Measurements from ENCODE around the gene SNRPA1.
"Not testable (repeated sequence)": the region's sequence is repeated elsewhere in the genome, so short reads cannot be mapped to it uniquely, and the experiment has no call there.

SNRPA1 gene

GRCh38 chr15:101295607-101296161, 636 bp upstream of the SNRPA1 start:
- DNase-seq (ENCODE audit: low read depth), result no peak

GRCh38 chr15:101293122-101293521, 1.9 kb downstream of the SNRPA1 start:
- DNase-seq (ENCODE audit: low read depth), result no peak

- DNase-seq (ENCODE audit: low read depth), result peak; percentile 70
These were observed 6.0 kb downstream of the SNRPA1 start for GRCh38 chr15:101288905-101289513.

DNA sequence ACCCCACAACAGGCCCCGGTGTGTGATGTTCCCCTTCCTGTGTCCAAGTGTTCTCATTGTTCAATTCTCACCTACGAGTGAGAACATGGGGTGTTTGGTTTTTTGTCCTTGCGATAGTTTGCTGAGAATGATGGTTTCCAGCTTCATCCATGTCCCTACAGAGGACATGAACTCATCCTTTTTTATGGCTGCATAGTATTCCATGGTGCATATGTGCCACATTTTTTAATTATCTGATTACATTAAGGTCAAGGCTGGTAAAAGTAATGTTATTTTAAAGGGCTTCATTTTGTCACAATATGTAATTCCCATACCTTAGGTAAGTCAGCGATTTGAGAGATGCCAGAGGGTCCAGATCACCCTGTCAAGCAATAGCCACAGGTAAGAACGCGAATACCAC, 7.7 kb downstream of the SNRPA1 start:
- DNase-seq (ENCODE audit: low read depth), result not testable (repeated sequence)

- no peak for DNase-seq (ENCODE audit: low read depth)
These were observed 8.5 kb downstream of the SNRPA1 start for GRCh38 chr15:101286471-101287114.

GRCh38 chr15:101283931-101284330, 11.1 kb downstream of the SNRPA1 start:
- no peak for DNase-seq (ENCODE audit: low read depth)

DNA sequence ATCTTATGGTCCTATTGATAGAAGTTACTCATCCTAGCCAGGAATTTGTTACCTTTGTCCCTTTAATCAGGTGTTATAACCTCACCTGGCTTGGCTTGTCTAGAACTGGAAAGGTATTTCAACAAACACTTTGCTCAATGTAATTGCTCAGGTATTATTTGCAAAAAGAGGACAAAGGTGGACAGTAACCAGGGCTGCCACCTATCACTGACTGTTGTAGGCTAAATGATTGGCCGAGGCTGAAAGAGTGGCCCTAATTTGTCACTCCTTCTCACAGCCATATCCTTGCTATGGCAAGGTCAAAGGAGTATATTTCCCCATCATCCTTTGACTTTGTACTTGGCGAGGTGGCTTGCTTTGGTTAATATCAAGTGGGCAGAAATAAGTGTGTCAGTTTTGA, 15.0 kb downstream of the SNRPA1 start:
- DNase-seq (ENCODE audit: low read depth), result no peak

DNA sequence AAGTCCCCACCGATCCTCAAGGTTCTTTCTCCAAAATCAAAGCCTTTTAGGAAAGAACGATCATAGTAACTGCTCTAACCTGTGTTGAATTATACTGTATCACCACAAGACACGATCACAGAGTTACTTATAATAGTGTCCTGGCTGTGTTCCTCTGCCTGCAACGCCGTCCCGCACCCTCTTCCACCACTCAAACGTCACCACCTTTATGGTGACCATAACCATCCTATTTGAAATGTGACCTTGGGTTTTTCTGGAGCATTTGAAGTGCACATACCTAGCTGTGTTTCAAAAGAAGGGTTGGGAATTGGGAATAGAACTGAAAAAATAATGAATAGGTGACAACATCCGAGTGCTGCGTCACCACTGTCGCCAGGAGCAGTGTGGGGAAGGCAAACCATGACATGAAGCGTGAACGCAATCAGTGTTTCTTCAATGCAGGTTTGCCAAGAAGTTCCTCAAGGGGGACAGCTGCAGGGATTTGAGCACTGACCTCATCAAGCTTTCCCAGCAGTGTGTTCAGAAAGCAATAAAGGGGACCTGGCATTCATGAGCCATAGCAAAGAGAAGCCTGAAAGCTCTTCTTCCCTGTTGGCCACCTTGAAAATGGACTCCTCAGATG, 17.0 kb downstream of the SNRPA1 start:
- no peak for DNase-seq (ENCODE audit: low read depth)

- DNase-seq (ENCODE audit: low read depth), result peak; percentile 91
These were observed 17.8 kb downstream of the SNRPA1 start, which contains the start of gene SELENOS for GRCh38 chr15:101277038-101277822. Gene SELENOS (minus strand): TSS chr15:101277485. CDS start chr15:101277417, 68 bp downstream.

GRCh38 chr15:101276501-101277037, 18.5 kb downstream of the SNRPA1 start:
- DNase-seq (ENCODE audit: low read depth), result peak; percentile 67

GRCh38 chr15:101275018-101275417, 20.0 kb downstream of the SNRPA1 start:
- no peak for DNase-seq (ENCODE audit: low read depth)

DNA sequence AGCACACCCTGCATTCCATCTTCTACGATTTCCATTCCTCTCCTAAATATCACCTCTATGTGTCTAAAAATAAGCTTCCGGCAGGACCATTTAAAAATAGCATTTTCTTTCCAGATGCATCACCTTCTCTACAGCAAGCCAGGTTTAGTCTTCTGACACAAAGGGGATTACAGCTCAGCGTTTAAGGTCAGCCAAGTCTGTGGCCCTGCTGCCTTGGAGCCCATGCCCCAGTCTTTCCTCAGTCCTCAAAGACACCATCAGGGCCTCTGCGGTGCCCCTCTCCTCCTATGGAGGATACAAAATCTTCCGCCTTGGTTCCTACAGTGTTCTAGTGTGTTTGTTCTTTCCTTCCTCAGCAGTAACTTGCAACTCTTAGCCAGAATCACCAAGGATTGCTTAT, 21.5 kb downstream of the SNRPA1 start:
- DNase-seq (ENCODE audit: low read depth), result no peak

DNA sequence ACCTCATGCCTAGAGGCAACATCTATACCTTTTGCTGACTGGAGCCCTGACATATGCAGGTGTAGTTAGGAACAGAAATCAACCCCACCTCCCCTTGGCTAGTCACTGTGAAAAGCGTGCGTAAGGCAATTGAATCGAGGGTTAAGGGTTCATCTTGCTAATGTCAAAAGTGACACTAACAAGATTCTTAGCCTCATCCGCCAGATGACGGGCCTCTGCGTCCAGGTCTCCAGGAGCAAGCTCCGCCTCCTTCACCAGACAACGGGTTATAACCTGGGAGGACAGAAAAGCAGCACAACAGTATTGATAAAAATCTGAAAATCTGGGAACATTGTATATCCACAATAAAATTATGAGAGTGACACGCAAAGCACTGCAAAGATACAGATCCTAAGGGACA, 22.5 kb downstream of the SNRPA1 start:
- no peak for DNase-seq (ENCODE audit: low read depth)

GRCh38 chr15:101269479-101270223, 25.4 kb downstream of the SNRPA1 start:
- DNase-seq (ENCODE audit: low read depth), result no peak

DNA sequence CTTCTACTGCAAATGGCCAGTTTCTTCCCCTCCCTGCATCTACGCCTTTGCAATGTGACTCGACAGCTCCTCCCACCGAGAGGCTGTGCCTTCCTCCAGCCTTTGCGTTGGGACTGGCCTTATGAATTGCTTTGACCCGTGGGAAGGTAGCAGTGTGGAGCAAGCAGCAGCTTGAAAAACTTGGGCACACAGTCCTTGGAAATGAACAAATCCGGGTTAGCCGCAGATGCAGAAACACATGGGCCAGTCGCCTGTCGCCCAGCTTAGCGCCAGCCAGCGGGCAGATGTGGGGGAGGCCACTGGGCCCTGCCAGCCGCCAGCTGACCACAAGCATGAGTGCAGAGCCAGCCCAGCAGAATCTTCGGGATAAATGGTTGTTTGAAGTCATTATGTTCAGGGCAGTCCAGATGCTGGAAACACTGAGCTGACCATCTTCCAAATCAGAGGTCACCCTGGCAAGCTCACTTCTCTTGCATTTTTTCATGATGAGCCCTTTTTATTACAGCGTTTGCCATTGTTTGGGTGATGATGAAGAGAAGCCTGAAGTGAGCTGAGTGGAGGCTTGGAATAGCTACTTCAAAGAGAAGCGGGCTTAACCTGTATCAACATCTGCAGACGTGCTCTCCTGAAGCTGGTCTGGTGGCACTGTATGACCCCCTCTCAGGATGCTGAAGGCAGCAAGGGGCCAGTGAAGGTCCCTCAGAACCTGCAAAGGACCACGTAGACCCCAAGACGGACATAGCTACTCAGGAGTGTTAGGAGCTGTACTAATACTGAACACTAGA, 27.5 kb downstream of the SNRPA1 start:
- peak; percentile 65 for DNase-seq (ENCODE audit: low read depth)

DNA sequence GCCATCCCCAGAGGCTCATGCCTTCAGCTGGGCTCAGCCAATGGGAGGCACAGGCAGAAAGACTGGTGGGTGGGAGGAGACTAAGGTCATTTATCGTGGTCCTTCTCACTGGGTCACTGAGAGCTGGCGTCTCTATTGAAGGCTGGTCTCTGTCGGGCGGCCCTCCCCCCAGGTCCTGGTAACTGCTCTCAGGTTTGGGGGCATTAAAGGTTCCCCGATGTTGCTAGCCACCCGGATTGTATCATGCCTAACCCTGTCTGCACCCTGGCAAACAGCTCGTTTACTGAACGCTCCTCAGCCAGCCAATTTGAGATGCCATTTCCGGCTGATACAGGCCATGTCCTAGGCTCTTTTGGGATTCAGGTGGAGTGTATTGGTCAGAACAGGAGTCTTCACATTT, 28.3 kb downstream of the SNRPA1 start:
- DNase-seq (ENCODE audit: low read depth), result no peak

- DNase-seq (ENCODE audit: low read depth), result no peak
These were observed 29.0 kb downstream of the SNRPA1 start for GRCh38 chr15:101266034-101266433.

DNA sequence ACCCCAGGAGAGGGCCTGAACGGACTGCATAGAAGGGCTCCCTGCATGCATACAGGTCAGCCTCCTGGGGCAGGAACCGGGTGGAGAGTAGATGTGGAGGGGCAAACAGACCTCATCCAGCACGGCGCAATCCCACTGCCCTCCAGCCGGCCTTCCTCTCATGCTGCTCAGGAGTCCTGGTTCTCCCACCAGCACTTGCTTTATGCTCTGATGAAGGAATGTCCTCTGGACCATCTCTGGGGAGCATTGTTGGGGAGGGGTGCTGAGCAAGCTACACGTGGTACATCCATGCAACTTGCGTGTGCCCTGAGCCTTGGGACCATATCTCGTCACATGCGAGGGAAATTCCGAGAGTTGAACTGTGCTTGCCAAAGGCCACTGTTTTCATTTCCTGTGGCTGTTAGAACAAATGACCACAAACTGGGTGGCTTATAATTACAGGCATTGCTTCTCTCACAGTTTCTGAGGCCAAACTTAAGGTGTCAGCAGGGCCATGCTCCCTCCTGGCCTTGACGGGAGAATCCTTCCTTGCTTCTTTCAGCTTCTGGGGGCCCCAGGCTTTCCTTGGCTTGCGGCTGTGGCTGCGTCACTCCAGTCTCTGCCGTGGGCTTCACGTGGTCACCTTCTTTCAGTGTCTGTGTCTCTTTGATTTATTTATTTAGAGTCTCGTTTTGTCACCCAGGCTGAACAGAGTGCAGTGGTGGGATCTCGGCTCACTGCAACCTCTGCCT, 30.0 kb downstream of the SNRPA1 start:
- DNase-seq (ENCODE audit: low read depth), result no peak

DNA sequence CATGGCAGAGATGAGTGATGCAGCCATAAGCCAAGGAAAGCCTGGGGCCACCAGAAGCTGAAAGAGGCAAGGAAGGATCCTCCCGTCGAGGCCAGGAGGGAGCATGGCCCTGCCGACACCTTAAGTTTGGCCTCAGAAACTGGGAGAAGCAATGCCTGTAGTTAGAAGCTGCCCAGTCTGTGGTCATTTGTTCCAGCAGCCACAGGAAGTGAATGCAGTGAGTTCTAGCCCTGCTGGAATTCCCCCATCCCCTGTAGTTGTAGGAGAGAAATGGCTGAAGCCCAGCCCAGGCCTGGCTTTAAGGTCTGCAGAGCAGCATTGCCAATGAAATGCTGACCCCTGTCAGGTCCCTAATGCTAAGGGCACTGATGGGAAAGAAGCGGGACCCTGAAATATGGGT, 31.0 kb downstream of the SNRPA1 start:
- DNase-seq (ENCODE audit: low read depth), result peak; percentile 20

DNA sequence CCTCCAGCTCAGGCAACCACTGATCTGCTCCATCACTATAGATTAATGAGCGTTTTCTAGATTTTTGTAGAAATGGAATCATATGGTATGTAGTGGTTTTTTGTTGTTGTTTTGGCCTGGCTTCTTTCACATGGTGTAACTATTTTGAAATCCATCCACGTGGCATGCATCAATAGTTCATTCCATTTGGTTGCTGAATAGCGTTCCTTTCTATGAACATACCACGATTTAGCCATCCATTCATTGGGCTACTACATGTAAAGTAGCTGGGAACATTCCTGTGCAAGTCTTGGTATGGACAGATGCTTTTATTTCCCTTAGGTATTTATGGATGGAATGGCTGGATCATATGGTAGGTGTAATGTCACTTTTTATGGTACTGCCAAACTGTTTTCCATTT, 32.5 kb downstream of the SNRPA1 start:
- no peak for DNase-seq (ENCODE audit: low read depth)

Measured in ELR (cell line).